Gastroesophageal sphincter (tissue), 4 donors: ENCODE measurements around the gene CCDC88A. TPM values are rescaled to one million over a fixed set of nuclear protein-coding genes. Genes with fewer than 3 reads are reported as not detected.

ENCODE experiments used
- ATAC-seq: fragments of 150-250 bp; one replicate; pipeline ENCODE4 v1.9.1; 2016; ENCODE audit warnings: mild to moderate bottlenecking, moderate library complexity
- H3K27ac ChIP-seq, 4 donors: fragments of 200-600 bp; sonication (generic) in 3 of 4; 1 replicate in 3 of 4; 2 replicates in 1 of 4; pipeline ENCODE4 v1.5.1; 2016 to 2019
- H3K27me3 ChIP-seq: fragments of 200-600 bp; sonication (generic); one replicate; pipeline ENCODE4 v1.5.1; 2019
- H3K36me3 ChIP-seq, 2 donors: fragments of 200-600 bp; sonication (generic); one replicate each; pipeline ENCODE4 v1.5.1; 2019; ENCODE audit warnings: control low read depth in 1 of 2
- H3K4me1 ChIP-seq, 3 donors: fragments of 200-600 bp; sonication (generic); 1 replicate in 2 of 3; 2 replicates in 1 of 3; pipeline ENCODE4 v1.5.1; 2016 to 2019; ENCODE audit warnings: control low read depth in 2 of 3
- H3K4me3 ChIP-seq, 2 donors: fragments of 200-600 bp; sonication (generic); one replicate each; pipeline ENCODE4 v1.5.1; 2019; ENCODE audit warnings: mild to moderate bottlenecking in 1 of 2, moderate library complexity in 1 of 2
- H3K9me3 ChIP-seq, 3 donors: fragments of 200-600 bp; sonication (generic); one replicate each; pipeline ENCODE4 v1.5.1; 2017 to 2019; ENCODE audit warnings: control low read depth in 2 of 3
- CTCF ChIP-seq, 4 experiments: fragments of 200-600 bp in 2 of 4; fragments of 450-650 bp in 2 of 4; sonication (generic) in 1 of 4; IDR thresholded peaks; one replicate each; pipeline ENCODE4 v1.5.1; 2017 to 2019; ENCODE audit warnings: antibody characterized with exemption in 4 of 4, mild to moderate bottlenecking in 2 of 4, moderate library complexity in 2 of 4
- EP300 ChIP-seq: sonication (generic); formaldehyde crosslinking; IDR thresholded peaks from one replicate; pipeline ENCODE4 v1.6.1; 2017; ENCODE audit warnings: antibody characterized with exemption, mild to moderate bottlenecking
- POLR2A ChIP-seq, 2 donors: fragments of 450-650 bp; IDR thresholded peaks; one replicate each; pipeline ENCODE4 v1.6.1; 2017; ENCODE audit warnings: antibody characterized with exemption in 2 of 2, mild to moderate bottlenecking in 2 of 2, moderate library complexity in 1 of 2
- POLR2AphosphoS5 ChIP-seq: sonication (generic); formaldehyde crosslinking; IDR thresholded peaks from one replicate; pipeline ENCODE4 v1.6.1; 2017; ENCODE audit warnings: antibody characterized with exemption
- WGBS, 2 donors: methylation state at CpG; one replicate each; pipeline ENCODE4 v1.1.5; 2018; ENCODE audit warnings: low coverage in 1 of 2; 5-methylcytosine and 5-hydroxymethylcytosine counted together
- total RNA-seq, 4 donors: library from RNA; depleted of rRNA; stranded (reverse); fragments of >200 nt; gene quantifications; one replicate each; pipeline ENCODE4 v1.1.0, GENCODE V29; 2016

CCDC88A gene
- total RNA-seq, 4 donors from 2014 or later: 42.5 to 63.5 (median 54.3) TPM

- ATAC-seq: no peak
- no peak overlapping the region for H3K27ac ChIP-seq
- WGBS, 2 donors: 69 to 89% methylated on average over 3 to 5 of the region's 5 CpGs
- H3K4me1 ChIP-seq: no peaks in the 10 kb centered on the region
- TF ChIP-seq EP300: no peak
- no peak for TF ChIP-seq POLR2A (IDR thresholded peaks at IDR 0.05)
- no peak for TF ChIP-seq CTCF (IDR thresholded peaks at IDR 0.05)
- no peak for TF ChIP-seq POLR2AphosphoS5
- H3K27me3 ChIP-seq: no peaks in the 10 kb centered on the region
- H3K36me3 ChIP-seq: peaks cover 0 to 26% of the 10 kb centered on the region in 2 donors
- H3K4me3 ChIP-seq: no peak overlapping the region
- H3K9me3 ChIP-seq: no peaks in the 10 kb centered on the region
Observed at GRCh38 chr2:55408098-55408882, 11.4 kb downstream of the CCDC88A start.

- WGBS, 2 donors: 85 to 98% methylated on average over 2 of the region's 2 CpGs
- Histone ChIP-seq H3K27ac (no peak overlapping the region), H3K27me3 (no peaks in the 10 kb centered on the region), H3K4me3 (no peak overlapping the region), H3K36me3 (peaks cover 0 to 19% of the 10 kb centered on the region in 2 donors), H3K4me1 (no peaks in the 10 kb centered on the region), H3K9me3 (no peaks in the 10 kb centered on the region)
- no peak for TF ChIP-seq EP300
- no peak for TF ChIP-seq POLR2AphosphoS5
- no peak for TF ChIP-seq POLR2A (IDR thresholded peaks at IDR 0.05)
- no peak for TF ChIP-seq CTCF (IDR thresholded peaks at IDR 0.05)
- no peak for ATAC-seq
Observed at GRCh38 chr2:55405116-55405515, 14.5 kb downstream of the CCDC88A start.

GRCh38 chr2:55403256-55403998 lies 16.2 kb downstream of the CCDC88A start:
- H3K4me3 ChIP-seq: no peak overlapping the region
- 78 to 96% methylated on average over 4 of the region's 4 CpGs for WGBS, 2 donors
- peaks cover 0 to 19% of the 10 kb centered on the region in 2 donors for H3K36me3 ChIP-seq
- no peaks in the 10 kb centered on the region for H3K9me3 ChIP-seq
- no peak for ATAC-seq
- H3K27ac ChIP-seq: no peak overlapping the region
- TF ChIP-seq POLR2AphosphoS5 (no peak), POLR2A (IDR thresholded peaks at IDR 0.05) (no peak), CTCF (IDR thresholded peaks at IDR 0.05) (no peak), EP300 (no peak)
- H3K27me3 ChIP-seq: no peaks in the 10 kb centered on the region
- H3K4me1 ChIP-seq: no peaks in the 10 kb centered on the region

- Histone ChIP-seq H3K27ac (no peak overlapping the region), H3K4me3 (no peak overlapping the region), H3K27me3 (no peaks in the 10 kb centered on the region), H3K9me3 (no peaks in the 10 kb centered on the region), H3K4me1 (no peaks in the 10 kb centered on the region), H3K36me3 (peaks cover 0 to 19% of the 10 kb centered on the region in 2 donors)
- TF ChIP-seq CTCF (IDR thresholded peaks at IDR 0.05) (no peak), POLR2AphosphoS5 (no peak), POLR2A (IDR thresholded peaks at IDR 0.05) (no peak), EP300 (no peak)
- WGBS, 2 donors: 100% methylated on average over 1 of the region's 1 CpG; no CpG with 5 or more reads in 1 of the 2 donors
- ATAC-seq: no peak
Observed at GRCh38 chr2:55401124-55401523, 18.5 kb downstream of the CCDC88A start.
